Sigmoid colon (tissue), 7 donors: Measurements from ENCODE around the gene ROBO3. TPM values are rescaled to one million over a fixed set of nuclear protein-coding genes. Genes with fewer than 3 reads are reported as not detected.

Experiments used
- DNase-seq: peaks from one replicate; pipeline ENCODE4 v3.0.0-alpha.2; 2019
- H3K27ac ChIP-seq, 4 donors: fragments of 200-600 bp; sonication (generic); one replicate each; pipeline ENCODE4 v1.5.1; 2016 to 2019; ENCODE audit warnings: mild to moderate bottlenecking in 1 of 4
- H3K27me3 ChIP-seq, 3 donors: fragments of 200-600 bp; sonication (generic); one replicate each; pipeline ENCODE4 v1.5.1; 2019; ENCODE audit warnings: mild to moderate bottlenecking in 1 of 3
- H3K36me3 ChIP-seq, 4 donors: fragments of 200-600 bp; sonication (generic); one replicate each; pipeline ENCODE4 v1.5.1; 2016 to 2019
- H3K4me1 ChIP-seq, 4 donors: fragments of 200-600 bp; sonication (generic); one replicate each; pipeline ENCODE4 v1.5.1; 2017 to 2019
- H3K4me3 ChIP-seq, 4 donors: fragments of 200-600 bp; sonication (generic); one replicate each; pipeline ENCODE4 v1.5.1; 2017 to 2019; ENCODE audit warnings: mild to moderate bottlenecking in 2 of 4, moderate library complexity in 1 of 4
- H3K9me3 ChIP-seq, 4 donors: fragments of 200-600 bp in 3 of 4; sonication (generic) in 3 of 4; one replicate each; pipeline versions ENCODE4 v1.5.1 to v1.6.1; 2013 to 2019
- CTCF ChIP-seq, 4 experiments: fragments of 450-650 bp in 3 of 4; fragments of 200-600 bp in 1 of 4; IDR thresholded peaks; one replicate each; pipeline ENCODE4 v1.5.1; 2016 to 2019; ENCODE audit warnings: antibody characterized with exemption in 4 of 4, mild to moderate bottlenecking in 3 of 4, moderate library complexity in 2 of 4
- EP300 ChIP-seq, 4 donors: sonication (generic); formaldehyde crosslinking; IDR thresholded peaks; one replicate each; pipeline ENCODE4 v1.6.1; 2017; ENCODE audit warnings: antibody characterized with exemption in 4 of 4
- POLR2A ChIP-seq, 2 donors: fragments of 450-650 bp; IDR thresholded peaks; one replicate each; pipeline ENCODE4 v1.6.1; 2016; ENCODE audit warnings: antibody characterized with exemption in 2 of 2, mild to moderate bottlenecking in 2 of 2, moderate library complexity in 2 of 2
- POLR2AphosphoS5 ChIP-seq, 4 donors: sonication (generic); formaldehyde crosslinking; IDR thresholded peaks; one replicate each; pipeline ENCODE4 v1.6.1; 2017; ENCODE audit warnings: antibody characterized with exemption in 4 of 4
- WGBS, 2 donors: extraction: QIAGEN DNeasy Blood & Tissue Kit; methylation state at CpG; one replicate each; pipeline ENCODE4 v1.1.7; 2013; 5-methylcytosine and 5-hydroxymethylcytosine counted together
- intact Hi-C: fragments of 100-400 bp; cut with DNase I; formaldehyde crosslinking; loops from one replicate; pipeline ENCODE4 v1.15.1; 2023
- polyA plus RNA-seq, 3 donors: library from polyadenylated mRNA; stranded (reverse); fragments of 200-250 nt; gene quantifications; one replicate each; pipeline ENCODE4 v1.2.3, GENCODE V29; 2013
- total RNA-seq, 4 donors: library from RNA; depleted of rRNA; stranded (reverse); fragments of >200 nt; gene quantifications; one replicate each; pipeline ENCODE4 v1.1.0, GENCODE V29; 2016
- donor health status: healthy with polysubstance abuse.
- donor health status: Bipolar disorder and iron deficiency.
- donor health status: healthy.

The ROBO3 gene
- total and polyA plus RNA-seq, 7 donors, result 1.6 to 37.7 (median 9.1) TPM

GRCh38 chr11:124870430-124870829, 5.2 kb downstream of the ROBO3 start:
- no peak for TF ChIP-seq POLR2A (IDR thresholded peaks at IDR 0.05)
- WGBS, 2 donors, result 65 to 66% methylated on average over 7 of the region's 7 CpGs
- Histone ChIP-seq H3K4me1 (peaks cover 0 to 24% (median 18%) of the 10 kb centered on the region in 4 donors), H3K27me3 (peaks cover 29 to 87% (median 78%) of the 10 kb centered on the region in 3 donors), H3K4me3 (no peak overlapping the region), H3K9me3 (no peaks in the 10 kb centered on the region), H3K27ac (no peak overlapping the region), H3K36me3 (no peaks in the 10 kb centered on the region)
- peak; percentile 48 for DNase-seq
- intact Hi-C loops, result loop anchor here (10.0 kb wide), 1 partner anchor 196 kb away; the partner anchor contains the start of genes SIAE and SPA17

- peak; percentile 51 for DNase-seq
- 57 to 64% methylated on average over 8 of the region's 8 CpGs for WGBS, 2 donors
- no peaks in the 10 kb centered on the region for H3K9me3 ChIP-seq
- H3K27ac ChIP-seq, result no peak overlapping the region
- intact Hi-C loops, result loop anchor here (10.0 kb wide), 1 partner anchor 197 kb away; the partner anchor contains the start of genes SIAE and SPA17
- H3K4me1 ChIP-seq, result peaks cover 0 to 27% (median 15%) of the 10 kb centered on the region in 4 donors
- no peak for TF ChIP-seq POLR2A (IDR thresholded peaks at IDR 0.05)
- TF ChIP-seq EP300 (IDR thresholded peaks at IDR 0.05), result no peak
- no peak for TF ChIP-seq POLR2AphosphoS5 (IDR thresholded peaks at IDR 0.05)
- TF ChIP-seq CTCF (IDR thresholded peaks at IDR 0.05), result no peak
- H3K4me3 ChIP-seq, result no peak overlapping the region
- peaks cover 13 to 68% (median 59%) of the 10 kb centered on the region in 3 donors for H3K27me3 ChIP-seq
- H3K36me3 ChIP-seq, result no peaks in the 10 kb centered on the region
Measured at GRCh38 chr11:124872280-124872679, 7.0 kb downstream of the ROBO3 start.

- no peaks in the 10 kb centered on the region for H3K36me3 ChIP-seq
- H3K9me3 ChIP-seq, result no peaks in the 10 kb centered on the region
- peaks cover 13 to 64% (median 54%) of the 10 kb centered on the region in 3 donors for H3K27me3 ChIP-seq
- H3K4me3 ChIP-seq, result no peak overlapping the region
- WGBS, 2 donors, result 27 to 30% methylated on average over 9 of the region's 9 CpGs
- no peak for TF ChIP-seq POLR2A (IDR thresholded peaks at IDR 0.05)
- no peak for TF ChIP-seq POLR2AphosphoS5 (IDR thresholded peaks at IDR 0.05)
- TF ChIP-seq CTCF (IDR thresholded peaks at IDR 0.05), result no peak
- no peak for TF ChIP-seq EP300 (IDR thresholded peaks at IDR 0.05)
- peak; percentile 52 for DNase-seq
- H3K4me1 ChIP-seq, result peaks cover 0 to 28% (median 18%) of the 10 kb centered on the region in 4 donors
- H3K27ac ChIP-seq, result no peak overlapping the region
- intact Hi-C loops, result loop anchor here (10.0 kb wide), 1 partner anchor 198 kb away; the partner anchor contains the start of genes SIAE and SPA17
Measured at GRCh38 chr11:124872741-124873140, 7.5 kb downstream of the ROBO3 start.

- no peak for TF ChIP-seq EP300 (IDR thresholded peaks at IDR 0.05)
- no peak for TF ChIP-seq POLR2AphosphoS5 (IDR thresholded peaks at IDR 0.05)
- no peak for TF ChIP-seq POLR2A (IDR thresholded peaks at IDR 0.05)
- TF ChIP-seq CTCF (IDR thresholded peaks at IDR 0.05), result no peak
- no peaks in the 10 kb centered on the region for H3K36me3 ChIP-seq
- no peak overlapping the region for H3K4me3 ChIP-seq
- intact Hi-C loops, result loop anchor here (10.0 kb wide), 1 partner anchor 199 kb away; the partner anchor contains the start of genes SIAE and SPA17
- no peaks in the 10 kb centered on the region for H3K9me3 ChIP-seq
- no peak overlapping the region for H3K27ac ChIP-seq
- peaks cover 0 to 24% (median 14%) of the 10 kb centered on the region in 4 donors for H3K4me1 ChIP-seq
- DNase-seq, result peak; percentile 35
- WGBS, 2 donors, result 84 to 85% methylated on average over 8 of the region's 8 CpGs
- H3K27me3 ChIP-seq, result peaks cover 10 to 52% (median 42%) of the 10 kb centered on the region in 3 donors
Measured at GRCh38 chr11:124873951-124874350, 8.7 kb downstream of the ROBO3 start.

GRCh38 chr11:124874571-124875255, 9.5 kb downstream of the ROBO3 start:
- Histone ChIP-seq H3K27me3 (peaks cover 4 to 44% (median 35%) of the 10 kb centered on the region in 3 donors), H3K4me1 (peaks cover 0 to 21% (median 12%) of the 10 kb centered on the region in 4 donors), H3K4me3 (no peak overlapping the region), H3K9me3 (no peaks in the 10 kb centered on the region), H3K36me3 (no peaks in the 10 kb centered on the region), H3K27ac (no peak overlapping the region)
- DNase-seq, result peak; percentile 54
- TF ChIP-seq CTCF (IDR thresholded peaks at IDR 0.05), result no peak
- TF ChIP-seq POLR2AphosphoS5 (IDR thresholded peaks at IDR 0.05), result no peak
- no peak for TF ChIP-seq POLR2A (IDR thresholded peaks at IDR 0.05)
- TF ChIP-seq EP300 (IDR thresholded peaks at IDR 0.05), result no peak
- intact Hi-C loops, result loop anchor here (5.0 to 10.0 kb wide), 2 partner anchors 37 to 200 kb away; partner anchors contain the start of genes SIAE and SPA17
- 93 to 94% methylated on average over 7 of the region's 7 CpGs for WGBS, 2 donors
